GM12891 (cell line): Measurements from ENCODE around the gene FGF12.

Experiments
- POLR2A ChIP-seq: IDR thresholded peaks from 2 replicates; pipeline ENCODE4 v1.6.1; 2011; ENCODE audit warnings: low read depth, low read length, control low read depth
- POLR2AphosphoS5 ChIP-seq: IDR thresholded peaks from 2 replicates; pipeline ENCODE4 v1.6.1; 2011; ENCODE audit warnings: low read depth, low read length, control low read depth
- POU2F2 ChIP-seq: IDR thresholded peaks from 2 replicates; pipeline ENCODE4 v1.6.1; 2011; ENCODE audit warnings: low read depth, mild to moderate bottlenecking, control low read depth, low read length, moderate library complexity
- SPI1 ChIP-seq: IDR thresholded peaks from 2 replicates; pipeline ENCODE4 v1.6.1; 2011; ENCODE audit warnings: low read depth, low read length, control low read depth
- TAF1 ChIP-seq: IDR thresholded peaks from 2 replicates; pipeline ENCODE4 v1.6.1; 2011; ENCODE audit warnings: low read depth, low read length, control low read depth

DNA sequence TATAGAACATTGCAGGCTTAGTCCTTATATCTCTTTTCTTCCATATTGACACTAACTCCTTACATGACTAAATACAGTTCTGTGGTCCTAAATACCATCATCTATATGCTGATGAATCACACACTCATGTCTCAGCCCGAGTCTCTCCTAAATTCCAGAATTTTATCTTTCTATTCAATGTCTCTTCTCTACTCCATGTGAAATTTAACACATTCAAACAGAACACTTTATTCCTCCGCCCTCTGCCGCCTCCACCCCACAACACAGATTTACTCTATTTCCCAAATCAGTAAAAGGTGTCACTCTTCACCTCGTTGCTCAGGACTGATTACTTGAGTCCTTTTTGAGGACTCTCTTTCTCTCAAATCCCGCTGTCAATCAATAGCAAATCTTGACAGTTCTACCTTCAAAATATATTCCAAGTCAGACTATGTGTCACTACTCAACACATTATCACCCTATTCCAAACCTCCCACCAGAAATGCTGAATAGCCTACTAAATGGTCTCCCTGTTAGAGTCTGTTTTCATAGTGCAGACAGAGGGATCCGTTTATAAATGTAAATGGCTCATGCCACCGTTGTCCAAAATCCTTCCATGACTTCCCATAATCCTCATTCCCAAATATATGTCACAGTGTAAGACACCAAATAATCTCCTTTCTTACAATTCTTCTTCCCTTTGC, 230.3 kb downstream of the FGF12 start:
- TF ChIP-seq POLR2A: no peak
- no peak for TF ChIP-seq POU2F2
- TF ChIP-seq POLR2AphosphoS5: no peak
- TF ChIP-seq TAF1: no peak
- TF ChIP-seq SPI1: no peak
